Hepatocyte (in vitro differentiated cells): ENCODE measurements around the gene NME2.

Source experiments
- CTCF ChIP-seq: fragments of 200-600 bp; sonication (generic); IDR thresholded peaks from 2 replicates; pipeline ENCODE4 v1.5.1; 2016; ENCODE audit warnings: antibody characterized with exemption, mild to moderate bottlenecking; ENCODE audit not compliant: poor library complexity
- EZH2 ChIP-seq: fragments of 200-600 bp; sonication (generic); IDR thresholded peaks from 2 replicates; pipeline ENCODE4 v1.6.1; 2016; ENCODE audit warnings: antibody characterized with exemption, mild to moderate bottlenecking, borderline replicate concordance

- TF ChIP-seq CTCF (no peak), EZH2 (no peak)
Observed at GRCh38 chr17:51124640-51125503, 41.3 kb upstream of the NME2 start.
